ENCODE data around the gene TCFL5.

DNA sequence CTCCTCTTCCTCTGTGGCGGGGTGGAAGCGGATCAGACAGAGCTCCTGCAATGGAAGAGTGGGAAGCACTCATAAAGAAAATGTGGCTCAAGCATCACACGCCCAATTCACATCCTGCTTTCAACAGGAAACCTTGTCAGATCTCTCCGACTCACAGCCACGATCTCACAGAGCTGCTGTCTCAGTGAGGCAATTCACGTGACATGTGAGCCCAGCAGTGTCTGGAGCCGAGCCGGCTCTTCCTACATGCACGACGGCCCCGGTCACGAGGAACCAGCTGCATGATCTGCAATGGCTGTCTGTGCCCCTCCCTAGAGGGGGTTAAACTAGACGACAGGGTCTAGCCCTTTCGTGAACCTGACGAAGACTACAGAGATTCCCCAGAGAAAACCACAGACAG is 29.5 kb upstream of the TCFL5 start:
- TF ChIP-seq, protein P1, sequence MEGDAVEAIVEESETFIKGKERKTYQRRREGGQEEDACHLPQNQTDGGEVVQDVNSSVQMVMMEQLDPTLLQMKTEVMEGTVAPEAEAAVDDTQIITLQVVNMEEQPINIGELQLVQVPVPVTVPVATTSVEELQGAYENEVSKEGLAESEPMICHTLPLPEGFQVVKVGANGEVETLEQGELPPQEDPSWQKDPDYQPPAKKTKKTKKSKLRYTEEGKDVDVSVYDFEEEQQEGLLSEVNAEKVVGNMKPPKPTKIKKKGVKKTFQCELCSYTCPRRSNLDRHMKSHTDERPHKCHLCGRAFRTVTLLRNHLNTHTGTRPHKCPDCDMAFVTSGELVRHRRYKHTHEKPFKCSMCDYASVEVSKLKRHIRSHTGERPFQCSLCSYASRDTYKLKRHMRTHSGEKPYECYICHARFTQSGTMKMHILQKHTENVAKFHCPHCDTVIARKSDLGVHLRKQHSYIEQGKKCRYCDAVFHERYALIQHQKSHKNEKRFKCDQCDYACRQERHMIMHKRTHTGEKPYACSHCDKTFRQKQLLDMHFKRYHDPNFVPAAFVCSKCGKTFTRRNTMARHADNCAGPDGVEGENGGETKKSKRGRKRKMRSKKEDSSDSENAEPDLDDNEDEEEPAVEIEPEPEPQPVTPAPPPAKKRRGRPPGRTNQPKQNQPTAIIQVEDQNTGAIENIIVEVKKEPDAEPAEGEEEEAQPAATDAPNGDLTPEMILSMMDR (IDR thresholded peaks at IDR 0.05), result no peak
- TF ChIP-seq POLR2A (IDR thresholded peaks at IDR 0.05; ENCODE audit: low read depth) (no peak), POLR2AphosphoS5 (IDR thresholded peaks at IDR 0.05) (no peak)
